HEK293 (cell line): ENCODE data around the gene TTC39C.
A peak's percentile ranks its signal among the peaks of the same experiment; 100 is the strongest.

Experiments used
- BCL11A ChIP-seq: fragments of 450-650 bp; formaldehyde crosslinking; IDR thresholded peaks from 2 replicates; pipeline ENCODE4 v1.5.1; 2016; ENCODE audit warnings: low read depth, missing biosample characterization, missing genetic modification characterization
- GLI2 ChIP-seq: fragments of 450-650 bp; formaldehyde crosslinking; IDR thresholded peaks from 2 replicates; pipeline ENCODE4; 2017; ENCODE audit warnings: missing biosample characterization, missing genetic modification characterization, low read depth, borderline replicate concordance
- KLF1 ChIP-seq: fragments of 450-650 bp; formaldehyde crosslinking; IDR thresholded peaks from 2 replicates; pipeline ENCODE4 v1.5.1; 2016; ENCODE audit warnings: missing biosample characterization, missing genetic modification characterization
- SETDB1 ChIP-seq: IDR thresholded peaks from one replicate; pipeline ENCODE4 v1.6.1; 2017; ENCODE audit warnings: mild to moderate bottlenecking, low read length, moderate library complexity, mixed read lengths; ENCODE audit not compliant: insufficient read length
- ZBTB20 ChIP-seq: fragments of 450-650 bp; formaldehyde crosslinking; IDR thresholded peaks from 2 replicates; pipeline ENCODE4 v1.5.1; 2016; ENCODE audit warnings: missing biosample characterization, missing genetic modification characterization
- ZNF157 ChIP-seq: fragments of 450-650 bp; formaldehyde crosslinking; IDR thresholded peaks from 2 replicates; pipeline ENCODE4 v1.5.1; 2016; ENCODE audit warnings: missing biosample characterization, missing genetic modification characterization
- ZNF335 ChIP-seq: fragments of 450-650 bp; formaldehyde crosslinking; conservative IDR thresholded peaks from 2 replicates; pipeline ENCODE4 v1.5.1; 2016; ENCODE audit warnings: missing biosample characterization, missing genetic modification characterization
- ZNF350 ChIP-seq: fragments of 450-650 bp; formaldehyde crosslinking; IDR thresholded peaks from 2 replicates; pipeline ENCODE4 v1.5.0; 2017; ENCODE audit warnings: missing biosample characterization, mild to moderate bottlenecking, missing genetic modification characterization
- ZNF394 ChIP-seq: fragments of 450-650 bp; formaldehyde crosslinking; IDR thresholded peaks from 2 replicates; pipeline ENCODE4 v1.5.1; 2016; ENCODE audit warnings: missing biosample characterization, missing genetic modification characterization, mild to moderate bottlenecking, moderate library complexity, borderline replicate concordance
- ZNF514 ChIP-seq: fragments of 450-650 bp; formaldehyde crosslinking; IDR thresholded peaks from 2 replicates; pipeline ENCODE4 v1.5.1; 2016; ENCODE audit warnings: missing biosample characterization, missing genetic modification characterization
- ZNF629 ChIP-seq: fragments of 450-650 bp; formaldehyde crosslinking; IDR thresholded peaks from 2 replicates; pipeline ENCODE4 v1.5.1; 2017; ENCODE audit warnings: missing biosample characterization, missing genetic modification characterization
- ZNF660 ChIP-seq: fragments of 450-650 bp; IDR thresholded peaks from 2 replicates; pipeline ENCODE4 v1.5.1; 2018; ENCODE audit warnings: missing biosample characterization, mild to moderate bottlenecking, missing genetic modification characterization
- TF ChIP-seq, protein P1 (sequence below): fragments of 450-650 bp; formaldehyde crosslinking; conservative IDR thresholded peaks from 2 replicates; pipeline ENCODE4 v1.5.1; 2016; ENCODE audit warnings: low read depth, missing biosample characterization, missing genetic modification characterization
- TF ChIP-seq, protein P2 (sequence below): fragments of 450-650 bp; formaldehyde crosslinking; IDR thresholded peaks from 2 replicates; pipeline ENCODE4 v1.5.1; 2016; ENCODE audit warnings: missing biosample characterization, missing genetic modification characterization
- TF ChIP-seq, protein P3 (sequence below): fragments of 450-650 bp; formaldehyde crosslinking; IDR thresholded peaks from 2 replicates; pipeline ENCODE4 v1.5.1; 2016; ENCODE audit warnings: missing biosample characterization, missing genetic modification characterization
- TF ChIP-seq, protein P4 (sequence below): fragments of 450-650 bp; formaldehyde crosslinking; conservative IDR thresholded peaks from 2 replicates; pipeline ENCODE4 v1.5.1; 2016; ENCODE audit warnings: low read depth, missing biosample characterization, missing genetic modification characterization
- TF ChIP-seq, protein P5 (sequence below): fragments of 450-650 bp; IDR thresholded peaks from 2 replicates; pipeline ENCODE4 v1.5.1; 2018; ENCODE audit warnings: missing biosample characterization, mild to moderate bottlenecking, missing genetic modification characterization
- TF ChIP-seq, protein P6 (sequence below): fragments of 450-650 bp; formaldehyde crosslinking; IDR thresholded peaks from 2 replicates; pipeline ENCODE4 v1.5.1; 2017; ENCODE audit warnings: missing biosample characterization, missing genetic modification characterization

TTC39C gene

DNA sequence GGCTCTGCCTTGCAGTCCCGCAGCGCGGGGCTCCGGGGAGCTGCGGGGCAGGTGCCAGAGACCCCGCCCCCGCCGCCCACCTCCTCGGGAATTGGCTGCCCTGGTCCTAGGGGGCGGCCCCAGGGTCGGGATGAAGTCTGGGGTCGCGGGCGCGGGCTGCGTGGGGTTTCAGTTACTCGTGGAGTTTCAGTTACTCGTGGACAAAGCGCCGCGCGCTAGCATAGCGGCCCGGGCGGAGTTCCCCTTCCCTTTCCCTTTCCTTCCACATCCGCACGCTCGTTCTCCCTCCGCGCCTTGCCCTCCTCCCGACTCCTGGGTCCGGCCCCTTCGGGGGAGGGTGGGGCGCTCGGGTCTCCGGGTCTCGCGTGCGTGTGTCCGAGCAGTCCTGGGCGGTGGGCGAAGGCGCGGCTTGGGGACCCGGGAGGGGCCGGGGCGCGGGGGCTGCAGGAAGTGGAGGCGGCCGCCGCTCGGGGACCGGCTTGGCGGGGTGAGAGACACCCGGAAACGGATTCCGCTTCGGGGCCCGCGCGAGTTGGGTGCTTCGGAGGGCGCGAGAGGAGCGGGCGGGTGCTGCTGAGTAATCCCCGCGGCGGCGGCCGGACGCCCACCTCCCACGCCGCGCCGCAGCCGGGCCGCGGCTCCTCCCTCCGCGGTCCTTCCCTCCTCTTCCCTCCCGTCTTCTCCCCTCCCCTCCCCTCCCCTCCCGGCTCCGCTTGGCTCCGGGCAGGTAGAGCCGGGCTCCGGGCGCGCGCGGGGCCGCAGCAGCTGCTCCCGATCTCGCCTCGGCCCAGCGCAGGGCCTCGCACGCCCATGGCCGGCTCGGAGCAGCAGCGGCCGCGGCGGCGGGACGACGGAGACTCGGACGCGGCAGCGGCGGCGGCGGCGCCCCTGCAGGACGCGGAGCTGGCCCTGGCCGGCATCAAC, at the start of gene TTC39C (continued):
- TF ChIP-seq, protein P1, sequence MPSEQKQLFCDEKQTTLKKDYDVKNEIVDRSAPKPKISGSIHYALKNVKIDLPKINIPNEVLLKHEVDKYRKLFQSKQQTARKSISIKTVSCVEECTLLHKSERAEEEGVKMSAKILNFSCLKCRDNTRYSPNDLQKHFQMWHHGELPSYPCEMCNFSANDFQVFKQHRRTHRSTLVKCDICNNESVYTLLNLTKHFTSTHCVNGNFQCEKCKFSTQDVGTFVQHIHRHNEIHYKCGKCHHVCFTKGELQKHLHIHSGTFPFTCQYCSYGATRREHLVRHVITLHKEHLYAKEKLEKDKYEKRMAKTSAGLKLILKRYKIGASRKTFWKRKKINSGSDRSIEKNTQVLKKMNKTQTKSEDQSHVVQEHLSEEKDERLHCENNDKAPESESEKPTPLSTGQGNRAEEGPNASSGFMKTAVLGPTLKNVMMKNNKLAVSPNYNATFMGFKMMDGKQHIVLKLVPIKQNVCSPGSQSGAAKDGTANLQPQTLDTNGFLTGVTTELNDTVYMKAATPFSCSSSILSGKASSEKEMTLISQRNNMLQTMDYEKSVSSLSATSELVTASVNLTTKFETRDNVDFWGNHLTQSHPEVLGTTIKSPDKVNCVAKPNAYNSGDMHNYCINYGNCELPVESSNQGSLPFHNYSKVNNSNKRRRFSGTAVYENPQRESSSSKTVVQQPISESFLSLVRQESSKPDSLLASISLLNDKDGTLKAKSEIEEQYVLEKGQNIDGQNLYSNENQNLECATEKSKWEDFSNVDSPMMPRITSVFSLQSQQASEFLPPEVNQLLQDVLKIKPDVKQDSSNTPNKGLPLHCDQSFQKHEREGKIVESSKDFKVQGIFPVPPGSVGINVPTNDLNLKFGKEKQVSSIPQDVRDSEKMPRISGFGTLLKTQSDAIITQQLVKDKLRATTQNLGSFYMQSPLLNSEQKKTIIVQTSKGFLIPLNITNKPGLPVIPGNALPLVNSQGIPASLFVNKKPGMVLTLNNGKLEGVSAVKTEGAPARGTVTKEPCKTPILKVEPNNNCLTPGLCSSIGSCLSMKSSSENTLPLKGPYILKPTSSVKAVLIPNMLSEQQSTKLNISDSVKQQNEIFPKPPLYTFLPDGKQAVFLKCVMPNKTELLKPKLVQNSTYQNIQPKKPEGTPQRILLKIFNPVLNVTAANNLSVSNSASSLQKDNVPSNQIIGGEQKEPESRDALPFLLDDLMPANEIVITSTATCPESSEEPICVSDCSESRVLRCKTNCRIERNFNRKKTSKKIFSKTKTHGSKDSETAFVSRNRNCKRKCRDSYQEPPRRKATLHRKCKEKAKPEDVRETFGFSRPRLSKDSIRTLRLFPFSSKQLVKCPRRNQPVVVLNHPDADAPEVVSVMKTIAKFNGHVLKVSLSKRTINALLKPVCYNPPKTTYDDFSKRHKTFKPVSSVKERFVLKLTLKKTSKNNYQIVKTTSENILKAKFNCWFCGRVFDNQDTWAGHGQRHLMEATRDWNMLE (tag by site-specific recombination) = no peak
- TF ChIP-seq, protein P2, sequence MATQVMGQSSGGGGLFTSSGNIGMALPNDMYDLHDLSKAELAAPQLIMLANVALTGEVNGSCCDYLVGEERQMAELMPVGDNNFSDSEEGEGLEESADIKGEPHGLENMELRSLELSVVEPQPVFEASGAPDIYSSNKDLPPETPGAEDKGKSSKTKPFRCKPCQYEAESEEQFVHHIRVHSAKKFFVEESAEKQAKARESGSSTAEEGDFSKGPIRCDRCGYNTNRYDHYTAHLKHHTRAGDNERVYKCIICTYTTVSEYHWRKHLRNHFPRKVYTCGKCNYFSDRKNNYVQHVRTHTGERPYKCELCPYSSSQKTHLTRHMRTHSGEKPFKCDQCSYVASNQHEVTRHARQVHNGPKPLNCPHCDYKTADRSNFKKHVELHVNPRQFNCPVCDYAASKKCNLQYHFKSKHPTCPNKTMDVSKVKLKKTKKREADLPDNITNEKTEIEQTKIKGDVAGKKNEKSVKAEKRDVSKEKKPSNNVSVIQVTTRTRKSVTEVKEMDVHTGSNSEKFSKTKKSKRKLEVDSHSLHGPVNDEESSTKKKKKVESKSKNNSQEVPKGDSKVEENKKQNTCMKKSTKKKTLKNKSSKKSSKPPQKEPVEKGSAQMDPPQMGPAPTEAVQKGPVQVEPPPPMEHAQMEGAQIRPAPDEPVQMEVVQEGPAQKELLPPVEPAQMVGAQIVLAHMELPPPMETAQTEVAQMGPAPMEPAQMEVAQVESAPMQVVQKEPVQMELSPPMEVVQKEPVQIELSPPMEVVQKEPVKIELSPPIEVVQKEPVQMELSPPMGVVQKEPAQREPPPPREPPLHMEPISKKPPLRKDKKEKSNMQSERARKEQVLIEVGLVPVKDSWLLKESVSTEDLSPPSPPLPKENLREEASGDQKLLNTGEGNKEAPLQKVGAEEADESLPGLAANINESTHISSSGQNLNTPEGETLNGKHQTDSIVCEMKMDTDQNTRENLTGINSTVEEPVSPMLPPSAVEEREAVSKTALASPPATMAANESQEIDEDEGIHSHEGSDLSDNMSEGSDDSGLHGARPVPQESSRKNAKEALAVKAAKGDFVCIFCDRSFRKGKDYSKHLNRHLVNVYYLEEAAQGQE (tag by site-specific recombination) = no peak
- TF ChIP-seq, protein P3, sequence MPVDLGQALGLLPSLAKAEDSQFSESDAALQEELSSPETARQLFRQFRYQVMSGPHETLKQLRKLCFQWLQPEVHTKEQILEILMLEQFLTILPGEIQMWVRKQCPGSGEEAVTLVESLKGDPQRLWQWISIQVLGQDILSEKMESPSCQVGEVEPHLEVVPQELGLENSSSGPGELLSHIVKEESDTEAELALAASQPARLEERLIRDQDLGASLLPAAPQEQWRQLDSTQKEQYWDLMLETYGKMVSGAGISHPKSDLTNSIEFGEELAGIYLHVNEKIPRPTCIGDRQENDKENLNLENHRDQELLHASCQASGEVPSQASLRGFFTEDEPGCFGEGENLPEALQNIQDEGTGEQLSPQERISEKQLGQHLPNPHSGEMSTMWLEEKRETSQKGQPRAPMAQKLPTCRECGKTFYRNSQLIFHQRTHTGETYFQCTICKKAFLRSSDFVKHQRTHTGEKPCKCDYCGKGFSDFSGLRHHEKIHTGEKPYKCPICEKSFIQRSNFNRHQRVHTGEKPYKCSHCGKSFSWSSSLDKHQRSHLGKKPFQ = no peak
- peak; percentile 69 for TF ChIP-seq ZNF335 (tag by site-specific recombination)
- TF ChIP-seq GLI2 (tag by site-specific recombination) = no peak
- TF ChIP-seq ZNF514 = no peak
- TF ChIP-seq ZNF157 (tag by site-specific recombination) = no peak
- TF ChIP-seq, protein P4, sequence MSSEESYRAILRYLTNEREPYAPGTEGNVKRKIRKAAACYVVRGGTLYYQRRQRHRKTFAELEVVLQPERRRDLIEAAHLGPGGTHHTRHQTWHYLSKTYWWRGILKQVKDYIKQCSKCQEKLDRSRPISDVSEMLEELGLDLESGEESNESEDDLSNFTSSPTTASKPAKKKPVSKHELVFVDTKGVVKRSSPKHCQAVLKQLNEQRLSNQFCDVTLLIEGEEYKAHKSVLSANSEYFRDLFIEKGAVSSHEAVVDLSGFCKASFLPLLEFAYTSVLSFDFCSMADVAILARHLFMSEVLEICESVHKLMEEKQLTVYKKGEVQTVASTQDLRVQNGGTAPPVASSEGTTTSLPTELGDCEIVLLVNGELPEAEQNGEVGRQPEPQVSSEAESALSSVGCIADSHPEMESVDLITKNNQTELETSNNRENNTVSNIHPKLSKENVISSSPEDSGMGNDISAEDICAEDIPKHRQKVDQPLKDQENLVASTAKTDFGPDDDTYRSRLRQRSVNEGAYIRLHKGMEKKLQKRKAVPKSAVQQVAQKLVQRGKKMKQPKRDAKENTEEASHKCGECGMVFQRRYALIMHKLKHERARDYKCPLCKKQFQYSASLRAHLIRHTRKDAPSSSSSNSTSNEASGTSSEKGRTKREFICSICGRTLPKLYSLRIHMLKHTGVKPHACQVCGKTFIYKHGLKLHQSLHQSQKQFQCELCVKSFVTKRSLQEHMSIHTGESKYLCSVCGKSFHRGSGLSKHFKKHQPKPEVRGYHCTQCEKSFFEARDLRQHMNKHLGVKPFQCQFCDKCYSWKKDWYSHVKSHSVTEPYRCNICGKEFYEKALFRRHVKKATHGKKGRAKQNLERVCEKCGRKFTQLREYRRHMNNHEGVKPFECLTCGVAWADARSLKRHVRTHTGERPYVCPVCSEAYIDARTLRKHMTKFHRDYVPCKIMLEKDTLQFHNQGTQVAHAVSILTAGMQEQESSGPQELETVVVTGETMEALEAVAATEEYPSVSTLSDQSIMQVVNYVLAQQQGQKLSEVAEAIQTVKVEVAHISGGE (tag by site-specific recombination) = peak; percentile 78
- TF ChIP-seq ZNF394 (tag by site-specific recombination) = 0 out of 2 replicates have a peak, but pooled peaks have one; percentile 21
- TF ChIP-seq ZBTB20 (tag by site-specific recombination) = peak; percentile 87
- no peak for TF ChIP-seq ZNF350 (tag by site-specific recombination)
- no peak for TF ChIP-seq ZNF629 (tag by site-specific recombination)
- TF ChIP-seq ZNF660 (tag by site-specific recombination) = 0 out of 2 replicates have a peak, but pooled peaks have one; percentile 25
- TF ChIP-seq, protein P5, sequence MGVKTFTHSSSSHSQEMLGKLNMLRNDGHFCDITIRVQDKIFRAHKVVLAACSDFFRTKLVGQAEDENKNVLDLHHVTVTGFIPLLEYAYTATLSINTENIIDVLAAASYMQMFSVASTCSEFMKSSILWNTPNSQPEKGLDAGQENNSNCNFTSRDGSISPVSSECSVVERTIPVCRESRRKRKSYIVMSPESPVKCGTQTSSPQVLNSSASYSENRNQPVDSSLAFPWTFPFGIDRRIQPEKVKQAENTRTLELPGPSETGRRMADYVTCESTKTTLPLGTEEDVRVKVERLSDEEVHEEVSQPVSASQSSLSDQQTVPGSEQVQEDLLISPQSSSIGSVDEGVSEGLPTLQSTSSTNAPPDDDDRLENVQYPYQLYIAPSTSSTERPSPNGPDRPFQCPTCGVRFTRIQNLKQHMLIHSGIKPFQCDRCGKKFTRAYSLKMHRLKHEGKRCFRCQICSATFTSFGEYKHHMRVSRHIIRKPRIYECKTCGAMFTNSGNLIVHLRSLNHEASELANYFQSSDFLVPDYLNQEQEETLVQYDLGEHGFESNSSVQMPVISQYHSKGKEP (tag by site-specific recombination) = no peak
- no peak for TF ChIP-seq BCL11A (tag by site-specific recombination)
- TF ChIP-seq SETDB1 = no peak
- TF ChIP-seq, protein P6, sequence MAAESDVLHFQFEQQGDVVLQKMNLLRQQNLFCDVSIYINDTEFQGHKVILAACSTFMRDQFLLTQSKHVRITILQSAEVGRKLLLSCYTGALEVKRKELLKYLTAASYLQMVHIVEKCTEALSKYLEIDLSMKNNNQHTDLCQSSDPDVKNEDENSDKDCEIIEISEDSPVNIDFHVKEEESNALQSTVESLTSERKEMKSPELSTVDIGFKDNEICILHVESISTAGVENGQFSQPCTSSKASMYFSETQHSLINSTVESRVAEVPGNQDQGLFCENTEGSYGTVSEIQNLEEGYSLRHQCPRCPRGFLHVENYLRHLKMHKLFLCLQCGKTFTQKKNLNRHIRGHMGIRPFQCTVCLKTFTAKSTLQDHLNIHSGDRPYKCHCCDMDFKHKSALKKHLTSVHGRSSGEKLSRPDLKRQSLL (tag by site-specific recombination) = peak; percentile 37; the same call in 1 of the 2 replicates
- TF ChIP-seq KLF1 (tag by site-specific recombination) = peak; percentile 64; the same call in 1 of the 2 replicates
